SK-N-SH treated with all-trans-retinoic acid at 6 μM for 48 hours (cell line): ENCODE data around the gene FOXS1.

Source experiments
- ATAC-seq: fragments of 200-7000 bp; cut with Tn5 transposase; 3 replicates; pipeline ENCODE4 v1.9.1; 2020; ENCODE audit warnings: mild to moderate bottlenecking, moderate library complexity
- BACH2 ChIP-seq: fragments of 250-450 bp; sonication (Bioruptor Pico); IDR thresholded peaks from 2 replicates; pipeline ENCODE4 v1.9.0; 2021; ENCODE audit warnings: mild to moderate bottlenecking, borderline replicate concordance
- CREB5 ChIP-seq: fragments of 250-450 bp; sonication (Bioruptor Pico); IDR thresholded peaks from 2 replicates; pipeline ENCODE4 v1.5.1; 2020; ENCODE audit warnings: low read depth, mild to moderate bottlenecking, moderate library complexity
- CSDC2 ChIP-seq: fragments of 250-450 bp; sonication (Bioruptor Pico); IDR thresholded peaks from 2 replicates; pipeline ENCODE4 v1.5.0; 2020; ENCODE audit warnings: mild to moderate bottlenecking, moderate library complexity
- GLIS3 ChIP-seq: fragments of 250-450 bp; sonication (Bioruptor Pico); IDR thresholded peaks from 2 replicates; pipeline ENCODE4 v1.5.0; 2020; ENCODE audit warnings: mild to moderate bottlenecking, moderate library complexity
- ISL1 ChIP-seq: fragments of 250-450 bp; sonication (Bioruptor Pico); IDR thresholded peaks from 2 replicates; pipeline ENCODE4 v2.1.2; 2022; ENCODE audit warnings: mild to moderate bottlenecking, moderate library complexity
- PATZ1 ChIP-seq: fragments of 250-450 bp; sonication (Bioruptor Pico); IDR thresholded peaks from 2 replicates; pipeline ENCODE4 v1.8.0; 2020; ENCODE audit warnings: mild to moderate bottlenecking, moderate library complexity, borderline replicate concordance
- PPARA ChIP-seq: fragments of 250-450 bp; sonication (Bioruptor Pico); IDR thresholded peaks from 2 replicates; pipeline ENCODE4 v1.5.0; 2020; ENCODE audit warnings: mild to moderate bottlenecking, borderline replicate concordance
- RARB ChIP-seq: fragments of 250-450 bp; sonication (Bioruptor Pico); IDR thresholded peaks from 2 replicates; pipeline ENCODE4 v1.8.0; 2021; ENCODE audit warnings: mild to moderate bottlenecking, moderate library complexity
- SNAI2 ChIP-seq: fragments of 250-450 bp; sonication (Bioruptor Pico); IDR thresholded peaks from 2 replicates; pipeline ENCODE4 v1.5.0; 2020; ENCODE audit warnings: mild to moderate bottlenecking, moderate library complexity
- TCF4 ChIP-seq: fragments of 250-450 bp; sonication (Bioruptor Pico); IDR thresholded peaks from 2 replicates; pipeline ENCODE4 v1.8.0; 2021; ENCODE audit warnings: mild to moderate bottlenecking, moderate library complexity, borderline replicate concordance
- ZC3H10 ChIP-seq: fragments of 250-450 bp; sonication (Bioruptor Pico); IDR thresholded peaks from 2 replicates; pipeline ENCODE4 v1.5.1; 2021; ENCODE audit warnings: mild to moderate bottlenecking, moderate library complexity
- ZFP3 ChIP-seq: fragments of 250-450 bp; sonication (Bioruptor Pico); IDR thresholded peaks from 2 replicates; pipeline ENCODE4 v1.5.0; 2020; ENCODE audit warnings: mild to moderate bottlenecking, moderate library complexity
- ZFP30 ChIP-seq: fragments of 450-650 bp; formaldehyde crosslinking; IDR thresholded peaks from 2 replicates; pipeline ENCODE4 v1.5.0; 2022; ENCODE audit warnings: mild to moderate bottlenecking, moderate library complexity
- ZNF565 ChIP-seq: fragments of 450-650 bp; formaldehyde crosslinking; conservative IDR thresholded peaks from 2 replicates; pipeline ENCODE4 v1.5.0; 2020; ENCODE audit warnings: low read depth, mild to moderate bottlenecking, moderate library complexity
- ZNF70 ChIP-seq: fragments of 450-650 bp; formaldehyde crosslinking; IDR thresholded peaks from 2 replicates; pipeline ENCODE4 v1.5.0; 2020; ENCODE audit warnings: mild to moderate bottlenecking, moderate library complexity
- ZNF8 ChIP-seq: fragments of 450-650 bp; formaldehyde crosslinking; IDR thresholded peaks from 2 replicates; pipeline ENCODE4 v1.5.0; 2020; ENCODE audit warnings: mild to moderate bottlenecking, moderate library complexity
- TF ChIP-seq, protein P1 (sequence below): fragments of 250-450 bp; sonication (Bioruptor Pico); IDR thresholded peaks from 2 replicates; pipeline ENCODE4 v1.8.0; 2021; ENCODE audit warnings: low read depth, mild to moderate bottlenecking, moderate library complexity, borderline replicate concordance
- TF ChIP-seq, protein P2 (sequence below): fragments of 250-450 bp; sonication (Bioruptor Pico); IDR thresholded peaks from 2 replicates; pipeline ENCODE4 v1.5.0; 2020; ENCODE audit warnings: mild to moderate bottlenecking, moderate library complexity

Gene FOXS1

DNA sequence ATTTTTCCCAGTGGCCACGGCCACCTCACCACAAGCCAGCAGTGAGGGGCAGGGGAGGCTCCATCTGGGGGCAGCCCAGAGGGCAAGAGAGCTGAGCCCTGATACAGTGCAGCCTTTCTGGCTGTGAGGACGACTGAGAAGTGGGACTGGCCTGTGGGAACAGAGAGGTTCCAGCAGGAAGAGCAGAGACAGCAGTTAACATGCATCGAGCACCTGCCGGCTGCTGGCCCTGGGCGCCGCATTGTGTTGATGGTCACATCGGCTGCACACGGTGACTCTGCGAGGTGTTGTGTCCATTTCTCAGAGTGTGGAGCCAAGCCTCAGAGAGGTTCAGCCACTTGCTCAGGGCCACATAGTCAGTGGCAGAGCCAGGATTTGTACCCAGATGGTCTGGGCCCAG lies 9.8 kb downstream of the FOXS1 start:
- TF ChIP-seq ZC3H10 (no peak), TCF4 (no peak), PATZ1 (no peak), ISL1 (CRISPR knock-in tag) (no peak), ZFP3 (CRISPR knock-in tag) (no peak), CREB5 (no peak), GLIS3 (CRISPR knock-in tag) (no peak), RARB (CRISPR knock-in tag) (no peak), ZNF565 (no peak), BACH2 (no peak)
- TF ChIP-seq, protein P1, sequence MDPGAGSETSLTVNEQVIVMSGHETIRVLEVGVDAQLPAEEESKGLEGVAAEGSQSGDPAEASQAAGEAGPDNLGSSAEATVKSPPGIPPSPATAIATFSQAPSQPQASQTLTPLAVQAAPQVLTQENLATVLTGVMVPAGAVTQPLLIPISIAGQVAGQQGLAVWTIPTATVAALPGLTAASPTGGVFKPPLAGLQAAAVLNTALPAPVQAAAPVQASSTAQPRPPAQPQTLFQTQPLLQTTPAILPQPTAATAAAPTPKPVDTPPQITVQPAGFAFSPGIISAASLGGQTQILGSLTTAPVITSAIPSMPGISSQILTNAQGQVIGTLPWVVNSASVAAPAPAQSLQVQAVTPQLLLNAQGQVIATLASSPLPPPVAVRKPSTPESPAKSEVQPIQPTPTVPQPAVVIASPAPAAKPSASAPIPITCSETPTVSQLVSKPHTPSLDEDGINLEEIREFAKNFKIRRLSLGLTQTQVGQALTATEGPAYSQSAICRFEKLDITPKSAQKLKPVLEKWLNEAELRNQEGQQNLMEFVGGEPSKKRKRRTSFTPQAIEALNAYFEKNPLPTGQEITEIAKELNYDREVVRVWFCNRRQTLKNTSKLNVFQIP (CRISPR knock-in tag), result no peak
- TF ChIP-seq, protein P2, sequence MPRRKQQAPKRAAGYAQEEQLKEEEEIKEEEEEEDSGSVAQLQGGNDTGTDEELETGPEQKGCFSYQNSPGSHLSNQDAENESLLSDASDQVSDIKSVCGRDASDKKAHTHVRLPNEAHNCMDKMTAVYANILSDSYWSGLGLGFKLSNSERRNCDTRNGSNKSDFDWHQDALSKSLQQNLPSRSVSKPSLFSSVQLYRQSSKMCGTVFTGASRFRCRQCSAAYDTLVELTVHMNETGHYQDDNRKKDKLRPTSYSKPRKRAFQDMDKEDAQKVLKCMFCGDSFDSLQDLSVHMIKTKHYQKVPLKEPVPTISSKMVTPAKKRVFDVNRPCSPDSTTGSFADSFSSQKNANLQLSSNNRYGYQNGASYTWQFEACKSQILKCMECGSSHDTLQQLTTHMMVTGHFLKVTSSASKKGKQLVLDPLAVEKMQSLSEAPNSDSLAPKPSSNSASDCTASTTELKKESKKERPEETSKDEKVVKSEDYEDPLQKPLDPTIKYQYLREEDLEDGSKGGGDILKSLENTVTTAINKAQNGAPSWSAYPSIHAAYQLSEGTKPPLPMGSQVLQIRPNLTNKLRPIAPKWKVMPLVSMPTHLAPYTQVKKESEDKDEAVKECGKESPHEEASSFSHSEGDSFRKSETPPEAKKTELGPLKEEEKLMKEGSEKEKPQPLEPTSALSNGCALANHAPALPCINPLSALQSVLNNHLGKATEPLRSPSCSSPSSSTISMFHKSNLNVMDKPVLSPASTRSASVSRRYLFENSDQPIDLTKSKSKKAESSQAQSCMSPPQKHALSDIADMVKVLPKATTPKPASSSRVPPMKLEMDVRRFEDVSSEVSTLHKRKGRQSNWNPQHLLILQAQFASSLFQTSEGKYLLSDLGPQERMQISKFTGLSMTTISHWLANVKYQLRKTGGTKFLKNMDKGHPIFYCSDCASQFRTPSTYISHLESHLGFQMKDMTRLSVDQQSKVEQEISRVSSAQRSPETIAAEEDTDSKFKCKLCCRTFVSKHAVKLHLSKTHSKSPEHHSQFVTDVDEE (CRISPR knock-in tag), result no peak
- ATAC-seq, result peak; percentile 3; the same call in 1 of the 3 replicates

GRCh38 chr20:31833931-31834521 lies 11.4 kb downstream of the FOXS1 start:
- ATAC-seq, result no peak
- TF ChIP-seq CSDC2, result no peak
- TF ChIP-seq CREB5, result no peak
- TF ChIP-seq, protein P2 (CRISPR knock-in tag), result no peak
- TF ChIP-seq ZNF70 (CRISPR knock-in tag), result no peak
- no peak for TF ChIP-seq BACH2
- no peak for TF ChIP-seq GLIS3 (CRISPR knock-in tag)
- TF ChIP-seq ISL1 (CRISPR knock-in tag), result no peak
- no peak for TF ChIP-seq PPARA
- TF ChIP-seq SNAI2 (CRISPR knock-in tag), result no peak
- no peak for TF ChIP-seq ZFP3 (CRISPR knock-in tag)
- TF ChIP-seq ZNF8 (CRISPR knock-in tag), result no peak
- no peak for TF ChIP-seq ZFP30 (CRISPR knock-in tag)
